Gastrocnemius medialis (tissue), 4 donors: ENCODE measurements around the gene PLCL2. TPM values are rescaled to one million over a fixed set of nuclear protein-coding genes. Genes with fewer than 3 reads are reported as not detected.
"Not testable (repeated sequence)": the region's sequence is repeated elsewhere in the genome, so short reads cannot be mapped to it uniquely, and the experiment has no call there.

Source experiments
- ATAC-seq, 2 donors: fragments of 150-250 bp; one replicate each; pipeline ENCODE4 v1.9.1; 2016
- DNase-seq, 2 donors: peaks; one replicate each; pipeline ENCODE4 v3.0.0-alpha.2; 2019
- H3K27ac ChIP-seq, 4 donors: fragments of 200-600 bp; sonication (generic); 1 replicate in 1 of 4; 2 replicates in 3 of 4; pipeline ENCODE4 v1.5.1; 2016 to 2018; ENCODE audit warnings: mild to moderate bottlenecking in 2 of 4, moderate library complexity in 1 of 4
- H3K27me3 ChIP-seq, 3 donors: fragments of 200-600 bp; sonication (generic) in 2 of 3; 1 replicate in 1 of 3; 2 replicates in 2 of 3; pipeline versions ENCODE4 v1.5.1 to v1.6.0; 2016 to 2019; ENCODE audit warnings: mild to moderate bottlenecking in 1 of 3, moderate library complexity in 1 of 3
- H3K36me3 ChIP-seq, 2 donors: fragments of 200-600 bp; sonication (generic) in 1 of 2; one replicate each; pipeline ENCODE4 v1.5.1; 2017 to 2018
- H3K4me1 ChIP-seq, 2 donors: fragments of 200-600 bp; sonication (generic) in 1 of 2; one replicate each; pipeline ENCODE4 v1.5.1; 2016 to 2017; ENCODE audit warnings: mild to moderate bottlenecking in 2 of 2
- H3K4me3 ChIP-seq, 4 donors: fragments of 200-600 bp; sonication (generic) in 3 of 4; 1 replicate in 1 of 4; 2 replicates in 3 of 4; pipeline ENCODE4 v1.5.1; 2016 to 2019; ENCODE audit warnings: mild to moderate bottlenecking in 2 of 4
- H3K9me3 ChIP-seq, 3 donors: fragments of 200-600 bp; sonication (generic) in 2 of 3; 1 replicate in 1 of 3; 2 replicates in 2 of 3; pipeline ENCODE4 v1.5.1; 2016 to 2019
- POLR2A ChIP-seq, 2 donors: fragments of 450-650 bp; IDR thresholded peaks; one replicate each; pipeline ENCODE4 v1.6.1; 2017; ENCODE audit warnings: antibody characterized with exemption in 2 of 2, mild to moderate bottlenecking in 2 of 2, moderate library complexity in 2 of 2
- in situ Hi-C, 4 donors: fragments of 200-750 bp; cut with MboI; loops; one replicate each; pipeline versions ENCODE4 v1.15.0 to v1.8.0; 2017; ENCODE audit warnings: low sequenced_read_pairs in 4 of 4
- intact Hi-C: fragments of 100-400 bp; cut with DNase I; formaldehyde crosslinking; loops from one replicate; pipeline ENCODE4 v1.15.1; 2023; ENCODE audit warnings: low total_unique reads
- total RNA-seq, 4 donors: library from RNA; depleted of rRNA; stranded (reverse); fragments of >200 nt; gene quantifications; one replicate each; pipeline versions ENCODE4 v1.1.0 to v1.2.3, GENCODE V29; 2016
- TF ChIP-seq, protein P1 (sequence below), 5 experiments: fragments of 450-650 bp in 3 of 5; fragments of 200-600 bp in 2 of 5; sonication (generic) in 2 of 5; IDR thresholded peaks in 4 of 5; conservative IDR thresholded peaks in 1 of 5; 1 replicate in 4 of 5; 2 replicates in 1 of 5; pipeline ENCODE4 v1.5.1; 2016 to 2019; ENCODE audit warnings: antibody characterized with exemption in 5 of 5, mild to moderate bottlenecking in 3 of 5, moderate library complexity in 3 of 5

Gene PLCL2
- total RNA-seq, 4 donors from 2014 or later, result 23.9 to 37.2 (median 32.7) TPM

DNA sequence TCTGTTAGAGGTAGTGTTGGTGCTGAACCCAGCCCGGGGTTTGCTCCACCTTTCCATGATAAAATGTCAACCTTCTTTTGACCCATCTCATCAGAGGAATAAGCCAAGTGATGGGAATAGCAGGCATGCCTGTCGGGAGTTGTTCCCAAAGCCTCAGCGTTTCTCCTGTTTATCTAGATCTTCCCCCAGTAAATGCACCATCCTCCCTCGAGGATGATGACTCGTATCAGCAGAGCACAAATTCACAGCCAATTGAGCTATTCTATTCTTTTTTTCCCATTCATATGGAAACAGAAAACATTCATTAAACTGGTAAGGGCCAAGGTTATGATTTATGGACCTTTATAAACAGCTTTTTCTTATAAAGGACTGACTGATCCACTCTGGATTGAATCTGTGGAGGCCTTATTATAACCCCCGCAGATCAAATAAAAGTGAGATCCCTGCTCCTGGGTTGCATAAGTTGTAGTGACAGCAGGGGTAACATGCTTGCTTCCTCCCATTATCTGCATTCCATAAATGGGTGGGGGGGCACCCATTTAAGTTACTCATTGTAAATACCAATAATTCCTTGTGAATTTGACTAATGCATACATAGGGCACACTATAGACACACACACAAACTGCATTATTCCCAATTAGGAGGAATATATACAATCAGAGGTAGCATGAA lies 207.3 kb downstream of the PLCL2 start:
- no peak for ATAC-seq
- Histone ChIP-seq H3K4me1 (peaks cover 65 to 71% of the 10 kb centered on the region in 2 donors), H3K4me3 (no peak overlapping the region), H3K9me3 (no peaks in the 10 kb centered on the region), H3K27ac (peak overlapping the region; percentile 91 to 94 (median 93)), H3K36me3 (no peaks in the 10 kb centered on the region), H3K27me3 (no peaks in the 10 kb centered on the region)
- in situ Hi-C loops, result no loop called here
- TF ChIP-seq POLR2A (IDR thresholded peaks at IDR 0.05), result no peak
- TF ChIP-seq, protein P1, sequence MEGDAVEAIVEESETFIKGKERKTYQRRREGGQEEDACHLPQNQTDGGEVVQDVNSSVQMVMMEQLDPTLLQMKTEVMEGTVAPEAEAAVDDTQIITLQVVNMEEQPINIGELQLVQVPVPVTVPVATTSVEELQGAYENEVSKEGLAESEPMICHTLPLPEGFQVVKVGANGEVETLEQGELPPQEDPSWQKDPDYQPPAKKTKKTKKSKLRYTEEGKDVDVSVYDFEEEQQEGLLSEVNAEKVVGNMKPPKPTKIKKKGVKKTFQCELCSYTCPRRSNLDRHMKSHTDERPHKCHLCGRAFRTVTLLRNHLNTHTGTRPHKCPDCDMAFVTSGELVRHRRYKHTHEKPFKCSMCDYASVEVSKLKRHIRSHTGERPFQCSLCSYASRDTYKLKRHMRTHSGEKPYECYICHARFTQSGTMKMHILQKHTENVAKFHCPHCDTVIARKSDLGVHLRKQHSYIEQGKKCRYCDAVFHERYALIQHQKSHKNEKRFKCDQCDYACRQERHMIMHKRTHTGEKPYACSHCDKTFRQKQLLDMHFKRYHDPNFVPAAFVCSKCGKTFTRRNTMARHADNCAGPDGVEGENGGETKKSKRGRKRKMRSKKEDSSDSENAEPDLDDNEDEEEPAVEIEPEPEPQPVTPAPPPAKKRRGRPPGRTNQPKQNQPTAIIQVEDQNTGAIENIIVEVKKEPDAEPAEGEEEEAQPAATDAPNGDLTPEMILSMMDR (IDR thresholded peaks at IDR 0.05 in 4 of 5, conservative IDR thresholded peaks at IDR 0.05 in 1 of 5), result no peak
- DNase-seq, result no peak
- intact Hi-C loops, result loop anchor here (5.0 kb wide), 4 partner anchors 100 to 545 kb away; no protein-coding TSS in a partner anchor

DNA sequence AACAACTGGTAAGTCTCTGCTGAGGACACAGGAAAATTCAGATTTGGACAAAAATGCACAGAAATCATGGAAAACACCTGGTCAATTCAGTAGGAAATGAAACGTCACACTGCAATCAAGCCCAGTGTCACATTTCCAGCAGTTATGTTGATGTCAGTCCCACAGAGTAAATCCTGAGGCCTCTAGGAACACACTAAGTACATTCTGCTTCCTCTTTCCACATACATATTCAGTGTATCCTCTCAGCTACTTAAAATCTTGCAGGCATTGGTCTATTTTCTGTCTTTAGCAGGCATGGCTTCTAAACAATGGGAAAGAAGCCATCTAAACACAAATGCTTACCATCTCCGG lies 207.8 kb downstream of the PLCL2 start:
- peak overlapping the region; percentile 91 to 94 (median 93) for H3K27ac ChIP-seq
- TF ChIP-seq, protein P1 (IDR thresholded peaks at IDR 0.05 in 4 of 5, conservative IDR thresholded peaks at IDR 0.05 in 1 of 5), result no peak
- no peak for TF ChIP-seq POLR2A (IDR thresholded peaks at IDR 0.05)
- no peak overlapping the region for H3K4me3 ChIP-seq
- no peaks in the 10 kb centered on the region for H3K9me3 ChIP-seq
- intact Hi-C loops (loop anchor here (5.0 kb wide), 4 partner anchors 100 to 545 kb away; no protein-coding TSS in a partner anchor), in situ Hi-C loops (no loop called here)
- no peak for DNase-seq
- no peaks in the 10 kb centered on the region for H3K27me3 ChIP-seq
- no peaks in the 10 kb centered on the region for H3K36me3 ChIP-seq
- ATAC-seq, result peak in 1 of 2 donors; percentile 42
- peaks cover 61 to 66% of the 10 kb centered on the region in 2 donors for H3K4me1 ChIP-seq

DNA sequence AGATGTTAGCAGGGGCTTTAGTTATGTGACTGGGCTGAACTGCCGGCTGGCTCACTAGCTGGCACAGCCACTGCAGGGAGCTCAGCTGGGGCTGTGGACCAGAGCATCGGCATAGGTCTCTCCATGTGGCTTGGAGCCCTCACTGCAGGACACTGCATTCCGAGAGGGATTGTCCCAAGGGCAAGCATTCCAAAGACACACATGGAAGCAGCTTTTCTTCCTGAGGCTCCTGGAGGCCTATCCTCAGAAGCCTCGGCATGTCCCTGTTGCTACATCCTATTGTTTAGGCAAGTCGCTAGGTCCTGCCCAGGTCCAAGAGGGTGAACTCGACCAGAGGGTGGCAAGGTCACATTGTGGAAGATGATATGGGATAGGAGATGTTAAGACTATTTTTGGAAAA lies 209.8 kb downstream of the PLCL2 start:
- no peak for TF ChIP-seq POLR2A (IDR thresholded peaks at IDR 0.05)
- TF ChIP-seq, protein P1 (IDR thresholded peaks at IDR 0.05 in 4 of 5, conservative IDR thresholded peaks at IDR 0.05 in 1 of 5), result no peak
- H3K9me3 ChIP-seq, result no peaks in the 10 kb centered on the region
- no peak overlapping the region for H3K4me3 ChIP-seq
- intact Hi-C loops (loop anchor here (5.0 kb wide), 4 partner anchors 98 to 543 kb away; no protein-coding TSS in a partner anchor), in situ Hi-C loops (no loop called here)
- H3K27me3 ChIP-seq, result no peaks in the 10 kb centered on the region
- DNase-seq (peak in 1 of 2 donors; percentile 73), ATAC-seq (peak in 1 of 2 donors; percentile 57)
- H3K36me3 ChIP-seq, result no peaks in the 10 kb centered on the region
- peaks cover 42 to 47% of the 10 kb centered on the region in 2 donors for H3K4me1 ChIP-seq
- peak overlapping the region; percentile 13 to 94 (median 93) for H3K27ac ChIP-seq

DNA sequence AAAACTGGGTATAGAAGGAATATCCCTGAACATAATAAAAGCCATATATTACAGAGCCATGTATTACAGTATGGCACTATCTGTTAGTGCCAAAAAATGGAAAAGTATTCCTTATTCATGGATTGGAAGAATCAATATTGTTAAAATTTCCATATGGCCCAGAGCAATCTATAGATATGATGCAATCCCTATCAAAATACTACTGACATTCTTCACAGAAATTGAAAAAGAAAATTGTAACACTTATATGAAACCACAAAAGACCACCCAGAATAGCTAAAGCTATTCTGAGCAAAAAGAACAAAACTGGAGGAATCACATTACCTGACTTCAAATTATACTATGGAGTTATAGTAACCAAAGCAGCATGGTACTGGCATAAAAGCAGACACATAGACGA lies 218.8 kb downstream of the PLCL2 start:
- ATAC-seq, result no peak
- intact Hi-C loops, result no loop called here
- Histone ChIP-seq H3K27ac (no peak overlapping the region), H3K4me1 (no peaks in the 10 kb centered on the region), H3K27me3 (no peaks in the 10 kb centered on the region), H3K4me3 (no peak overlapping the region), H3K36me3 (no peaks in the 10 kb centered on the region), H3K9me3 (no peaks in the 10 kb centered on the region)
- TF ChIP-seq POLR2A (IDR thresholded peaks at IDR 0.05), result no peak
- TF ChIP-seq, protein P1 (IDR thresholded peaks at IDR 0.05 in 4 of 5, conservative IDR thresholded peaks at IDR 0.05 in 1 of 5), result no peak
- in situ Hi-C loops, result no loop called here
- no peak for DNase-seq

DNA sequence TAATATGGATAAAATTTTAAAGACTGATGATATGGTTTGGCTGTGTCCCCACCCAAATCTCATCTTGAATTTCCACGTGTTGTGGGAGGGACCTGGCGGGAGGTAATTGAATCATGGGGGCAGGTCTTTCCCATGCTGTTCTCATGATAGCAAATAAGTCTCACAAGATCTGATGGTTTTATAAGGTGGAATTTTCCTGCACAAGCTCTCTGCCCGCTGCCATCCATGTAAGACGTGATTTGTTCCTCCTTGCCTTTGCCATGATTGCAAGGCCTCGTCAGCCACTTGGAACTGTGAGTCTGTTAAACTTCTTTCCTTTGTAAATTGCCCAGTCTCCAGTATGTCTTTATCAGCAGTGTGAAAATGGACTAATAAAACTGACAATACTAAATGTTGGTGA lies 222.0 kb downstream of the PLCL2 start:
- DNase-seq, H3K4me1 ChIP-seq, H3K36me3 ChIP-seq, H3K27me3 ChIP-seq, in situ Hi-C loops, H3K4me3 ChIP-seq, ATAC-seq, intact Hi-C loops, H3K9me3 ChIP-seq, H3K27ac ChIP-seq: not testable (repeated sequence)
